ENCODE measurements around the gene MMP8. TPM values are rescaled to one million over a fixed set of nuclear protein-coding genes. Genes with fewer than 3 reads are reported as not detected.

Gene MMP8
- total RNA-seq, 2 donors from 2014 or later = not detected

Other genes with a start within 250 kb of the MMP8 start
- gene MMP7, start 194.2 kb downstream of the MMP8 start, total RNA-seq = not detected
- not detected for gene MMP20, start 99.6 kb downstream of the MMP8 start, total RNA-seq
- gene MMP27, start 19.2 kb downstream of the MMP8 start, total RNA-seq = not detected
- not detected for gene MMP10, start 55.7 kb upstream of the MMP8 start, total RNA-seq
- not detected for gene MMP1, start 73.2 kb upstream of the MMP8 start, total RNA-seq
- not detected for gene MMP3, start 118.7 kb upstream of the MMP8 start, total RNA-seq
- under 1 TPM in 1 of 2 donors, not detected in 1; 0.22 TPM for gene MMP12, start 150.0 kb upstream of the MMP8 start, total RNA-seq
- not detected for gene MMP13, start 230.8 kb upstream of the MMP8 start, total RNA-seq

All from activated T-helper 17 cell treated with anti-CD3 and anti-CD28 coated beads, Interleukin-2, amount 50 U/mL, for 72 hours (primary cell).